GM10248 (cell line): Measurements from ENCODE around the gene ZP4.

Source experiments
- CTCF ChIA-PET: fragments of 300-600 bp; sonication (Branson Sonifier 250); formaldehyde crosslinking; extraction: SDS; loops from one replicate; lab custom pipeline; 2021; ENCODE audit warnings: antibody characterized with exemption; lab: Yijun Ruan, JAX
- POLR2A ChIA-PET: fragments of 350-650 bp; sonication (Branson Sonifier 250); formaldehyde crosslinking; extraction: SDS; loops from one replicate; lab custom pipeline; 2020; ENCODE audit warnings: antibody characterized with exemption; lab: Yijun Ruan, JAX
- DNase-seq: peaks from one replicate; pipeline ENCODE4 v3.0.0; 2012; ENCODE audit errors: extremely low spot score
- TF ChIP-seq, protein P1 (sequence below): IDR thresholded peaks from 2 replicates; pipeline ENCODE4 v1.5.1; 2012; ENCODE audit warnings: mild to moderate bottlenecking, low read depth; ENCODE audit errors: extremely low read depth, missing control alignments, control extremely low read depth

ZP4 gene

DNA sequence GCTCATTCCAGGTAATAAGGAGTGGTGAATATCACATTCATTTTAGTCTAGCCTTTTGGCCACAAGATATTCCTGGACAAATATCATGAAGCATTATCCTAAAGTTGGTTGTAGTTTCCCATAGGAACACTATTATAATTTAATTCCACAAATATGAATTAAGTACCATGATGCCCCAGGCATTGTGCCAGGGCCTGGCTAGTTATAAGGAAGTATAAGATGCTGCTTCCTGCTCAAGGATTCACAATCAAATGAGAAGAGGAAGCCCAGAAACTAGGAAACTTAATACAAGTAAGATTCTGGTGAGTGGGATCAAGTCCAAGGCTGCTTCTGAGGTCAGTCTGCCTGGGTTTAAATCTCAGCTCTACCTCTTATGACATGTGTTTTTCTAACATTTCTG, 30.6 kb upstream of the ZP4 start:
- CTCF ChIA-PET = no interaction called here
- DNase-seq = no peak
- POLR2A ChIA-PET = no interaction called here
- TF ChIP-seq, protein P1, sequence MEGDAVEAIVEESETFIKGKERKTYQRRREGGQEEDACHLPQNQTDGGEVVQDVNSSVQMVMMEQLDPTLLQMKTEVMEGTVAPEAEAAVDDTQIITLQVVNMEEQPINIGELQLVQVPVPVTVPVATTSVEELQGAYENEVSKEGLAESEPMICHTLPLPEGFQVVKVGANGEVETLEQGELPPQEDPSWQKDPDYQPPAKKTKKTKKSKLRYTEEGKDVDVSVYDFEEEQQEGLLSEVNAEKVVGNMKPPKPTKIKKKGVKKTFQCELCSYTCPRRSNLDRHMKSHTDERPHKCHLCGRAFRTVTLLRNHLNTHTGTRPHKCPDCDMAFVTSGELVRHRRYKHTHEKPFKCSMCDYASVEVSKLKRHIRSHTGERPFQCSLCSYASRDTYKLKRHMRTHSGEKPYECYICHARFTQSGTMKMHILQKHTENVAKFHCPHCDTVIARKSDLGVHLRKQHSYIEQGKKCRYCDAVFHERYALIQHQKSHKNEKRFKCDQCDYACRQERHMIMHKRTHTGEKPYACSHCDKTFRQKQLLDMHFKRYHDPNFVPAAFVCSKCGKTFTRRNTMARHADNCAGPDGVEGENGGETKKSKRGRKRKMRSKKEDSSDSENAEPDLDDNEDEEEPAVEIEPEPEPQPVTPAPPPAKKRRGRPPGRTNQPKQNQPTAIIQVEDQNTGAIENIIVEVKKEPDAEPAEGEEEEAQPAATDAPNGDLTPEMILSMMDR = no peak

DNA sequence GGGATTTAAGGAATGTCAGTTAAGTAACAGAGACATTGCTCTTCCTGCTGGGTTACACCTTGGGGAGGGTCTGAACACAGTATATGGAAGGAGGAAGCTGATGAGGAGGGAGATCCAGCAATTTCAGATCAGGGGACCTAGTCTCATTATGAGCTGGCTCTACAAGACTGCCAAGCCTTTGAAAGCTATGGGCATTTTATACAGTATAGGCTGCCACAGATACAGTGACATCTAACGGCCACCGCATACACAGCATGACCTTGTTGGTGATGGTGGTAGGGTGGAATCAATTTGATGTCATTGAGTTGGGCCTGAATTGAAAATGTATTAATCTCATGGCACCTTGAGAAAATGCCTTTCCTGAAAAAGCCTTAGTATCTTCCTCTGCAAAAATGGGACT, 22.6 kb upstream of the ZP4 start:
- ChIA-PET CTCF (interaction anchor here (0.9 kb wide), 1 partner anchor 17 kb away, joined by 4 read pairs; no protein-coding TSS in a partner anchor), POLR2A (no interaction called here)
- no peak for DNase-seq

DNA sequence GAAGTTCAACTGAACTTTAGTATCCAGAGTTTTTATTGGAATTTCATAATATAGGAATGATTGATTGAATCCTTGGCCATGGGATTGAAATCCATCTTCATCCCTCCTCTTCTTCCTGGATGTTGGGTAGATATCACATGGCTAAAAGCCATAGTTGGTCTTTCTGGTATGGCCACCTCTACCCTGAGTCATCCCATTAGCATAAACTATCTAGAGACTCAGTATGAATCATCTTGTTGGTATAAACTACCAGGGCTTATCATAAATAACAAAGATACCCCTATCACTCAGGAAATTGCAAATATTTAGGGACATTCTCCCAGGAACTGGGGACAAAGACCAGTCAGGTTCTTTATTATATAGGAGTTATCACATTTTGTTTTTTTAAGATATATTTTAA, 21.2 kb upstream of the ZP4 start:
- TF ChIP-seq, protein P1 = no peak
- ChIA-PET POLR2A (no interaction called here), CTCF (interaction anchor here (2.1 kb wide), 1 partner anchor 11 kb away, joined by 7 read pairs; no protein-coding TSS in a partner anchor)
- DNase-seq = no peak

More for the DNA sequence above, 22.6 kb upstream of the ZP4 start:
- TF ChIP-seq, protein P1 = no peak

DNA sequence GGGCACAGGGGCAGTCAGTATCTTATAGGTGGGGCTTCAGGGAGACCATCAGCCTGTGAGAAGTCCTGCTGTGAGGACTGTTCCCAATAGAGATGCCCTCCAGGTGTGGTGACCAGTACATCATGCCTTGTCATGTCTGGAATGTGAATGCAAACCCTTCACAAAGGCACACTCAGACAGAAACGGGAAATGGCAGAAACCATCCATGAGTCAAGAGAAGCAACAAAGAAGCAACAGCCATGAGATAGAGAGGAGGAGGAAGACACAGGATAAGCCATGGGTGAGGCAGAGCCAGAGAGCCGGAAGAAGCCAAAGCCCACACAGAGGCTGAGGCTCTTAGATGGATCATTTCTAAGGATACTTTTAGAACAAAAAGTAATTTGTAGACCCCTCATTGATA, 20.1 kb upstream of the ZP4 start:
- ChIA-PET CTCF (interaction anchor here (2.1 kb wide), 1 partner anchor 13 kb away, joined by 7 read pairs; no protein-coding TSS in a partner anchor), POLR2A (no interaction called here)
- TF ChIP-seq, protein P1 = no peak
- DNase-seq = no peak

DNA sequence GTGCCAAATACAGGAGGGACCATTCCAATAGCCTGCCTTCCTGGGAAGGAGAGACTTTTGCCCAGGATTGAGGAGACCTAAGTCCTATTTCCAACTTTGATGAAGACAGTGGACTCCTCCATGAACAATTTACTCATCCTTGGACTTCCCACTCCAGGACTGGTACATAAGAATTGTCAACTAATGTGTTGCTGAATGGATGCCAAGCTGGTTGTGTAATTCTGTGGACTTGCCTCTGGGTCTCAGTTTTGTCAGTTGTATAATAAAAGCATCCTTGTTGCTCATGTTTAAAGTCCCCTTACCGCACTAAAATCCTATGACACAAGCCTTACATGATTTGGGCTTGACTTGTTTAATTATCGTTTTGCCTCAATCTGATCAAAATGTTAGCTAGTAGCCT, 13.2 kb upstream of the ZP4 start:
- POLR2A ChIA-PET = no interaction called here
- TF ChIP-seq, protein P1 = no peak
- CTCF ChIA-PET = no interaction called here
- no peak for DNase-seq

DNA sequence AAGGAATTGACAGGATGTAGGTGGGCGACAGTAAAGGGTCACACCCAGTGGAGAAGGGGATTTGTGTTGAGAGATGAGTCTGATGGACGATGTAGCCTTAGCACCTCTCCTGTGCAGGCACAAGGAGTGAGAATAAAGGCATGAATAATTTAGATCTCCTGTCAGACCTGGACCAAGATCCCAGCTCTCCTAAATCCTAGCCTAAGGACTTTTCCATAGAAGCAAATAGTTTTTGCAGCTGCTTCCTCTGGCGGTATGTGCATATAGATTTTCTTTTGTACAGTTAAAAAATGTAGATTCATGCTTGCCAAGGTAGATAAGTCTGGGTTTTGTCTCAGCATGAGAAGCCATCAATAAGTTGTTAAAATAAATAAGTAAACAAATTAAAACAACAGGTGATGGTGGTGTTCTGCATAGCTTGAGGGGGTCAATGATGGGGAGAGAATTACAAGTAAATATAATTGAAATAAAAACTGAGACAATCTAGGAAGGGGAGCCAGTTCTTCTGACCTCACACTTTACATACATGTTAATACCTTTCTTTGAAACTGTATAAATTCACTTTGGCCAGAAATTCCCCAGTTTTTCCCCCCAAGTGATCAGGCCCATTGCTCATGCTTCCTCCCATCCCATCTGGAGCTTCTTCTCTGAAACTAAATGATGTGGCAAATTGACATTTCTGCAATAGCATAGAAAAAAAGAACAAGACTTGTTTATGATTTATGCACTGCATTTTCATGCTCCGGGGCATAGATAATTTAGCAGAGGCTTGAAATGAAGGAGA, 12.4 kb upstream of the ZP4 start:
- POLR2A ChIA-PET = no interaction called here
- CTCF ChIA-PET = no interaction called here
- DNase-seq = no peak
- TF ChIP-seq, protein P1 = no peak
